PC-3 (cell line): ENCODE measurements around the gene OGT. TPM values are rescaled to one million over a fixed set of nuclear protein-coding genes. Genes with fewer than 3 reads are reported as not detected.
A peak's percentile ranks its signal among the peaks of the same experiment; 100 is the strongest.

Experiments
- ATAC-seq: fragments of 200-7000 bp; cut with Tn5 transposase; 2 replicates; pipeline ENCODE4 v1.9.1; 2020; ENCODE audit warnings: mild to moderate bottlenecking, moderate library complexity
- BruUV-seq: library from RNA; stranded (reverse); fragments of 400-500 nt; replicated peaks from 2 replicates; lab custom pipeline; 2021; lab: Mats Ljungman, UMichigan
- CTCF ChIA-PET: fragments of 300-600 bp; sonication (Branson Sonifier 250); formaldehyde crosslinking; loops from one replicate; lab custom pipeline; 2022; ENCODE audit warnings: antibody characterized with exemption; lab: Charles Lee
- POLR2A ChIA-PET: fragments of 300-600 bp; sonication (Branson Sonifier 250); formaldehyde crosslinking; loops from one replicate; lab custom pipeline; 2022; ENCODE audit warnings: antibody characterized with exemption; ENCODE audit not compliant: unreplicated experiment; lab: Charles Lee
- DNase-seq: peaks from one replicate; pipeline ENCODE4 v3.0.0-alpha.2; 2015
- H2AFZ ChIP-seq: fragments of 300-600 bp; sonication (generic); 2 replicates; pipeline ENCODE4 v1.6.0; 2016; ENCODE audit warnings: antibody characterized with exemption, low read length
- H3F3A ChIP-seq: fragments of 300-600 bp; sonication (generic); one replicate; pipeline ENCODE4 v1.6.0; 2017; ENCODE audit warnings: antibody characterized with exemption, low read length, control low read depth, mild to moderate bottlenecking; ENCODE audit not compliant: unreplicated experiment
- H3K27ac ChIP-seq: fragments of 300-600 bp; sonication (generic); 2 replicates; pipeline ENCODE4 v1.5.1; 2016; ENCODE audit warnings: mild to moderate bottlenecking, low read length
- H3K27me3 ChIP-seq: fragments of 300-600 bp; sonication (generic); 2 replicates; pipeline ENCODE4 v1.6.1; 2016; ENCODE audit warnings: low read length, mixed read lengths
- H3K36me3 ChIP-seq: fragments of 300-600 bp; sonication (generic); 2 replicates; pipeline ENCODE4 v1.6.1; 2016; ENCODE audit warnings: low read depth, mixed run types, low read length, mixed read lengths
- H3K4me1 ChIP-seq: fragments of 300-600 bp; sonication (generic); 2 replicates; pipeline ENCODE4 v1.5.1; 2016; ENCODE audit warnings: low read length; ENCODE audit not compliant: insufficient read depth
- H3K4me2 ChIP-seq: fragments of 300-600 bp; sonication (generic); 2 replicates; pipeline ENCODE4 v1.6.0; 2016; ENCODE audit warnings: low read length
- H3K4me3 ChIP-seq: fragments of 300-600 bp; sonication (generic); 2 replicates; pipeline ENCODE4 v1.5.1; 2016; ENCODE audit warnings: mild to moderate bottlenecking, low read length, mixed read lengths
- H3K79me2 ChIP-seq: fragments of 300-600 bp; sonication (generic); 2 replicates; pipeline ENCODE4 v1.6.1; 2017; ENCODE audit warnings: low read length, mixed read lengths
- H3K9ac ChIP-seq: fragments of 300-600 bp; sonication (generic); 2 replicates; pipeline ENCODE4 v1.6.0; 2016; ENCODE audit warnings: mild to moderate bottlenecking, low read length
- H3K9me2 ChIP-seq: fragments of 300-600 bp; sonication (generic); replicated peaks from 2 replicates; pipeline ENCODE4 v1.6.1; 2016; ENCODE audit warnings: mixed run types, low read length, mixed read lengths
- H3K9me3 ChIP-seq: fragments of 300-600 bp; sonication (generic); 2 replicates; pipeline ENCODE4 v1.6.1; 2016; ENCODE audit warnings: low read length, mixed read lengths
- H4K20me1 ChIP-seq: fragments of 300-600 bp; sonication (generic); 2 replicates; pipeline ENCODE4 v1.6.1; 2016; ENCODE audit warnings: low read length, mixed read lengths
- CTCF ChIP-seq: fragments of 300-600 bp; sonication (generic); conservative IDR thresholded peaks from 2 replicates; pipeline ENCODE4 v1.5.1; 2017; ENCODE audit warnings: antibody characterized with exemption, low read depth, mild to moderate bottlenecking, low read length
- EZH2 ChIP-seq: fragments of 300-600 bp; sonication (generic); IDR thresholded peaks from one replicate; pipeline ENCODE4 v1.6.1; 2017; ENCODE audit warnings: antibody characterized with exemption, mild to moderate bottlenecking, low read length; ENCODE audit not compliant: unreplicated experiment
- EZH2phosphoT487 ChIP-seq: fragments of 300-600 bp; sonication (generic); IDR thresholded peaks from 2 replicates; pipeline ENCODE4 v1.6.1; 2018; ENCODE audit warnings: mild to moderate bottlenecking, antibody characterized with exemption, low read length, borderline replicate concordance
- intact Hi-C: fragments of 100-400 bp; cut with micrococcal nuclease; formaldehyde crosslinking; loops from 2 replicates; pipeline ENCODE4 v1.9.0; 2023
- total RNA-seq: library from RNA; depleted of rRNA; stranded (reverse); fragments of >200 nt; gene quantifications from 2 replicates; pipeline ENCODE4 v1.2.3, GENCODE V29; 2014

The OGT gene
- total RNA-seq, 1 experiment from 2014 or later, result 99.8 TPM

DNA sequence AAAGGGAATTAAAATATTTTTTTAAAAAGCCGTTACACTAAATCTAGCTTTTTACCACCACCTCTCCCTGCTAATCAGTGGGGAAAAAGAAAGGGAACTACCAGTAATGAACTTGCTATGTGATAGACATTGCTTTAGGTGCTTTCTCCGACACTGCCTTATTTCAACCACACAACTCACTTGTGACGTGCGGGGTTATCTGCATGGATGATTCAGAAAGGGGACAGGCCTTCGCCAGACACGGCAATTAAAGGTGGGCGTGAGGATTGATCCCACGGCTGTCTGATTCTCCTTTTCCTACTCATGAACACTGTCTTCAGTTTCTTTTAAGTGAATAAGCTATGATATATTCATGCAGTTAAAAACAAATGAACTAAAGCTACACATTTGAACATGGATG, 86.3 kb downstream of the OGT start:
- Histone ChIP-seq H3K79me2 (no peaks in the 10 kb centered on the region), H3K27me3 (no peaks in the 10 kb centered on the region), H3K9me2 (no peaks in the 10 kb centered on the region), H4K20me1 (no peaks in the 10 kb centered on the region), H3K4me3 (no peak overlapping the region), H3K36me3 (no peaks in the 10 kb centered on the region), H3K4me1 (peaks cover 13% of the 10 kb centered on the region), H3K27ac (no peak overlapping the region), H3K9me3 (no peaks in the 10 kb centered on the region), H3K4me2 (no peak overlapping the region), H2AFZ (no peak overlapping the region), H3K9ac (no peak overlapping the region), H3F3A (no peaks in the 10 kb centered on the region)
- CTCF ChIA-PET, result no interaction called here
- TF ChIP-seq EZH2phosphoT487 (no peak), EZH2 (no peak), CTCF (no peak)
- DNase-seq, result no peak
- ATAC-seq, result no peak
- POLR2A ChIA-PET, result no interaction called here
- intact Hi-C loops, result no loop called here
- no TSS peak for BruUV-seq

DNA sequence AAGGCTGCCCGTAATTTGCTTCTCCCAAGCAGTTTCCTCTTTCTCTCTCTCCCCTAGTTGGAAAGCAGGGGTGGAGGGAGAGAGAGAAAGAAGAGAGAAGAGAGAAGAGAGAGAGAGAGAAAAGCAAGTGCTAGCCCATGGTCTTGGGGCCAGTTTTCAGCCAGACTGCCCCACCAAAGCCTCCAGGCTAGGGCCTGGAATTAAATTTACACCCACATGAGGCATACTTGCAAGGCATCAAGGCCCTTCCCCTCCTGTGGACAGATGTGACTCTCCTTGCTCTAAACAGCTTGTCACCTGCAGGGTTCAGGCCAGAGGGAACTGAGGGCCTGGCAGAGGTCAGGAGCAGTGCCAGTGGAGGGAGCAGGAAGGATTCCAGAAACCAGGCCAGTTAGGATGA, 87.1 kb downstream of the OGT start:
- Histone ChIP-seq H3K36me3 (no peaks in the 10 kb centered on the region), H3K27me3 (no peaks in the 10 kb centered on the region), H3K9ac (no peak overlapping the region), H3K9me3 (no peaks in the 10 kb centered on the region), H3K79me2 (no peaks in the 10 kb centered on the region), H3K9me2 (no peaks in the 10 kb centered on the region), H4K20me1 (no peaks in the 10 kb centered on the region), H3K4me2 (no peak overlapping the region), H3F3A (no peaks in the 10 kb centered on the region), H3K27ac (no peak overlapping the region), H2AFZ (no peak overlapping the region), H3K4me3 (no peak overlapping the region), H3K4me1 (peaks cover 13% of the 10 kb centered on the region)
- DNase-seq (no peak), ATAC-seq (no peak)
- CTCF ChIA-PET, result no interaction called here
- intact Hi-C loops, result no loop called here
- TF ChIP-seq EZH2phosphoT487 (no peak), CTCF (no peak), EZH2 (no peak)
- POLR2A ChIA-PET, result no interaction called here
- BruUV-seq, result no TSS peak

DNA sequence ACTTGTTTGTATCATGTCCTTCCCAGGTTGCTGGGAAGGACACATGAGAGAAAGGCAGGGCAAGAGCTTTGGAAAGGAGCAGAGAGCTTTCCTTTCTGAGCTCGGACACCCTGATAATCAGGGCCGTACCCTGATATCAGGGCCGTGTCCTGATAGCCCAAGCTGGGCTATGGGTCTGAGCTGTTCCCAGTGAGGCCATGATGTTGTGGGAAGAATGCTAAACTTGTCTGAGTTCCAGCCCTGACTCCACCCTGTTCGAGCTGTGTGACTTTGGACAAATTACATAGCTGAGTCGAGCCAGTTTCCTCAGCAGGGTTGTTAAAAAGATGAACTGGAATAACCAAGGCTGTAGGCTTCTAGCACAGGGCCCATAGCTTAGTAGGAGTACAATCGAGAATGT, 88.7 kb downstream of the OGT start:
- H2AFZ ChIP-seq, result no peak overlapping the region
- CTCF ChIA-PET, result no interaction called here
- H3K79me2 ChIP-seq, result no peaks in the 10 kb centered on the region
- no peaks in the 10 kb centered on the region for H3K9me3 ChIP-seq
- H3K9me2 ChIP-seq, result no peaks in the 10 kb centered on the region
- H3F3A ChIP-seq, result no peaks in the 10 kb centered on the region
- H3K4me3 ChIP-seq, result no peak overlapping the region
- POLR2A ChIA-PET, result interaction anchor here (0.6 kb wide), 1 partner anchor 451 kb away, joined by 3 read pairs; no protein-coding TSS in a partner anchor
- no TSS peak for BruUV-seq
- TF ChIP-seq EZH2phosphoT487 (no peak), CTCF (no peak), EZH2 (no peak)
- peaks cover 13% of the 10 kb centered on the region for H3K4me1 ChIP-seq
- H3K36me3 ChIP-seq, result no peaks in the 10 kb centered on the region
- no peak overlapping the region for H3K4me2 ChIP-seq
- no peaks in the 10 kb centered on the region for H3K27me3 ChIP-seq
- intact Hi-C loops, result no loop called here
- no peak for ATAC-seq
- DNase-seq, result no peak
- H3K9ac ChIP-seq, result no peak overlapping the region
- H4K20me1 ChIP-seq, result no peaks in the 10 kb centered on the region
- peak overlapping the region; percentile 76; the same call in 1 of the 2 replicates for H3K27ac ChIP-seq
